ENCODE results near the gene KIF3B. TPM values are rescaled to one million over a fixed set of nuclear protein-coding genes. Genes with fewer than 3 reads are reported as not detected.
"Not testable (repeated sequence)": the region's sequence is repeated elsewhere in the genome, so short reads cannot be mapped to it uniquely, and the experiment has no call there.

Gene KIF3B
- total and polyA plus RNA-seq, 12 donors = 8.4 to 62.1 (median 28.6) TPM

DNA sequence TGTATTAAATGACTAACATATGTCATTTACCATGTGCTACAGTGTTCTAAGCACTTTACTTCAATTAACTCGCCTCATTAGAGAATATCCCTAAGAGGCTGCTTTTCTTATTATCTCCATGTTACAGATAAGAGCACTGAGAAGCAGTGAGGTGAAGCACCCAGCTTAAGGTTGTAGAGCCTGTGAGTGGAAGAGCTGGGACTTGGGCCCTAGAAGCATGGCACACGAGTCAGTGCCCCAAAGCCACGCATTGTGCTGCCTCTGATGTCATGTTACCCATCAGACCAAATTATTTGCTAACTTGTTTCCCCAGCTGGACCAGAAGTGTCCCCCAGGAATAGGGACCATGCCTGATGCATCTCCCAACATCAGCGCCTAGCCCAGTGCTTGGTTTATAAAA lies 35.6 kb upstream of the KIF3B start:
- no peaks in the 10 kb centered on the region for H3K27me3 ChIP-seq
- DNase-seq = no peak
- H3K9me3 ChIP-seq (replicated peaks in 1 of 3) = no peaks in the 10 kb centered on the region
- H3K4me3 ChIP-seq = no peak overlapping the region
- no peaks in the 10 kb centered on the region for H3K4me1 ChIP-seq (replicated peaks in 1 of 2)
- no peaks in the 10 kb centered on the region for H3K36me3 ChIP-seq (replicated peaks in 1 of 2)
- TF ChIP-seq POLR2A (IDR thresholded peaks at IDR 0.05) = no peak
- TF ChIP-seq CTCF (IDR thresholded peaks at IDR 0.05) = no peak
- WGBS, 4 donors = 73 to 89% (median 76%) methylated on average over 3 to 4 of the region's 4 CpGs
- intact Hi-C loops (cut with DNase I) = no loop called here
- no peak overlapping the region for H3K27ac ChIP-seq

GRCh38 chr20:32244150-32244823 lies 33.2 kb upstream of the KIF3B start:
- TF ChIP-seq CTCF (IDR thresholded peaks at IDR 0.05) = no peak
- TF ChIP-seq POLR2A (IDR thresholded peaks at IDR 0.05) = no peak
- intact Hi-C loops (cut with DNase I) = no loop called here
- 85 to 93% (median 89%) methylated on average over 6 of the region's 6 CpGs for WGBS, 4 donors
- Histone ChIP-seq H3K4me3 (no peak overlapping the region), H3K27me3 (no peaks in the 10 kb centered on the region), H3K4me1 (replicated peaks in 1 of 2) (no peaks in the 10 kb centered on the region), H3K27ac (no peak overlapping the region), H3K36me3 (replicated peaks in 1 of 2) (no peaks in the 10 kb centered on the region), H3K9me3 (replicated peaks in 1 of 3) (no peaks in the 10 kb centered on the region)
- no peak for DNase-seq

- Histone ChIP-seq H3K4me3 (no peak overlapping the region), H3K27ac (no peak overlapping the region), H3K27me3 (no peaks in the 10 kb centered on the region), H3K4me1 (replicated peaks in 1 of 2) (no peaks in the 10 kb centered on the region), H3K36me3 (replicated peaks in 1 of 2) (no peaks in the 10 kb centered on the region), H3K9me3 (replicated peaks in 1 of 3) (no peaks in the 10 kb centered on the region)
- 79 to 91% (median 87%) methylated on average over 4 of the region's 4 CpGs for WGBS, 4 donors
- TF ChIP-seq POLR2A (IDR thresholded peaks at IDR 0.05) (no peak), CTCF (IDR thresholded peaks at IDR 0.05) (no peak)
- intact Hi-C loops (cut with DNase I) = no loop called here
- no peak for DNase-seq
Observed at GRCh38 chr20:32244959-32245358, 32.5 kb upstream of the KIF3B start.

GRCh38 chr20:32246208-32246607 lies 31.2 kb upstream of the KIF3B start:
- H3K9me3 ChIP-seq (replicated peaks in 1 of 3); intact Hi-C loops (cut with DNase I); H3K27me3 ChIP-seq; H3K36me3 ChIP-seq (replicated peaks in 1 of 2); H3K27ac ChIP-seq; DNase-seq; H3K4me3 ChIP-seq; H3K4me1 ChIP-seq (replicated peaks in 1 of 2): not testable (repeated sequence)
- 91 to 93% (median 92%) methylated on average over 5 of the region's 5 CpGs for WGBS, 4 donors

DNA sequence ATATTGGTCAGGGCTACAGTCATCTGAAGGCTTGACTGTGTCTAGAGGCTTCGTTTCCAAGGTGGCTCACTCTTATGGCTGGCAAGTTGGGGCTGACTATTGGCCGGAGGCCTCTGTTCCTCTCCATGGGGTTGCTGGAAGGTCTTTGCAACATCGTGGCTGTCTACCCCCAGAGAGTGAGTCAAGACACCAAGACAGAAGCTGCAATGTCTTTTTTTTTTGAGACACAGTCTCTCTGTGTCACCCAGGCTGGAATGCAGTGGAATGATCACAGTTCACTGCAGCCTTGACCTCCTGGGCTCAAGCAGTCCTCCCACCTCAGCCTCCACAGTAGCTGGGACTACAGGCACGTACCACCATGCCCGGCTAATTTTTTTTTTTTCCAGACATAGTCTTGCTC lies 29.4 kb upstream of the KIF3B start:
- H3K9me3 ChIP-seq (replicated peaks in 1 of 3) = no peaks in the 10 kb centered on the region
- H3K4me3 ChIP-seq = no peak overlapping the region
- intact Hi-C loops (cut with DNase I) = no loop called here
- 67 to 81% (median 74%) methylated on average over 4 to 5 of the region's 5 CpGs for WGBS, 4 donors
- TF ChIP-seq CTCF (IDR thresholded peaks at IDR 0.05) = no peak
- TF ChIP-seq POLR2A (IDR thresholded peaks at IDR 0.05) = no peak
- H3K4me1 ChIP-seq (replicated peaks in 1 of 2) = no peaks in the 10 kb centered on the region
- H3K27ac ChIP-seq = no peak overlapping the region
- H3K36me3 ChIP-seq (replicated peaks in 1 of 2) = no peaks in the 10 kb centered on the region
- H3K27me3 ChIP-seq = no peaks in the 10 kb centered on the region
- no peak for DNase-seq

Data from adrenal gland (tissue), 12 donors.